ENCODE measurements around the gene SPTLC3.
A peak's percentile ranks its signal among the peaks of the same experiment; 100 is the strongest.

SPTLC3 gene

GRCh38 chr20:13139459-13140150 is 130.8 kb downstream of the SPTLC3 start:
- DNase-seq (ENCODE audit: low spot score): no peak

DNA sequence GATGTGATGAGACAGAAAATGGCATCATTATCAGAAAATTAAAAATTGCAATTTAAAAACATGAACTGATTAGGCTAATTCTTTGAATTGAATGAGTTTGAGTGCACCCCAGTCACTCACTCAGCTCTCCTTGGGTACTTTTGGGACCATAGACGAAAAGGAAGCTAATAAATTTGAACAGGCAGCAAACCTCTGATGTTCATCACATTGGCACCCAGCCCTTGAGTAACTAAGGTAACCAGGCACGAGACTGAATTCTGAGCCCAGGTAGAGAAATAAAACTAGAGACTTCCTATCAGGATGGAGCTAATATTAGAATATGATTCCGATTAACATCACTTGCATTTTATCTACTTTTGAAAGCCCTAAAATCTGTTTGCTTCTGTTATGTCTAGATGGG is 131.4 kb downstream of the SPTLC3 start:
- DNase-seq (ENCODE audit: low spot score): no peak

DNA sequence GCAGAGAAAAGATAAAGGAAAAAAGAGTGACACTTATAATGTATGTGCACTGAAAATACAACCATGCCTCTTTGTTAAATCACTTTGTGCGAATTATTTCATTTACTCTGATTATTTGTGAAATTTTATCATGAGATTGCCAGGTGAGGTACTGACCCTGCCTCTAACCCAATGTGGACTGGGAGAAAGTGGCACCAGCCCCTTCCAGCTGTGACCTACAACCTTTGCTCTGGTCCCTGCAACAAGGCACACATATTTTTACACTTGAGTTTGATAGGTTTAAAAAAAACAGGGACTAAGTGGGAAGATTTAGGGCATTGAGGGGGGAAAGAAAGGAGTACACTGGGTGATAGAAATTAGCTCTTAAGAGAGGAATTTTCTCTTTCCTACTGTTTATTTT is 132.0 kb downstream of the SPTLC3 start:
- DNase-seq (ENCODE audit: low spot score): no peak

- DNase-seq (ENCODE audit: low spot score): no peak
Measured at GRCh38 chr20:13141546-13141945, 132.8 kb downstream of the SPTLC3 start.

DNA sequence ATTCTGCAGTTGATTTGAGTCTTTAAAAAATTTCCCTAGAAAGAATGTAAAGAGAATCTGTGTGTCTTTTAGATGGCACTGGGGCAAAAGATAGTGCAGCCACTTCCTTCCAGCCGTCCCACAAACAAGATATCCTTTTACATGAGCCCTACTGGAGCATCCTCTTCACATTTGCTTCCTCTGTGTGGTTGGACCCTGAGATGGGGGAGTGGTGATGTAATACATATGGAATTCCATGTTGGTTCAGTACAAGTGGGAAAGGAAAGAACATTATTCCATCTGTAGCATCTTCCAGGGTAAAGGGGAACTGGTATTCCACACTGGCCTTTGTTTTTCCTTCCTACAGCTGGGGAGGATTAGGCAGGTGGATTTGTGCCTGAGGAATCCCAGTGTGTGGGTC is 133.4 kb downstream of the SPTLC3 start:
- DNase-seq (ENCODE audit: low spot score): no peak

- no peak for DNase-seq (ENCODE audit: low spot score)
Measured at GRCh38 chr20:13147071-13147963, 138.5 kb downstream of the SPTLC3 start.

GRCh38 chr20:13147971-13148370 is 139.2 kb downstream of the SPTLC3 start:
- no peak for DNase-seq (ENCODE audit: low spot score)

- no peak for DNase-seq (ENCODE audit: low spot score)
Measured at GRCh38 chr20:13148402-13148801, 139.6 kb downstream of the SPTLC3 start.

DNA sequence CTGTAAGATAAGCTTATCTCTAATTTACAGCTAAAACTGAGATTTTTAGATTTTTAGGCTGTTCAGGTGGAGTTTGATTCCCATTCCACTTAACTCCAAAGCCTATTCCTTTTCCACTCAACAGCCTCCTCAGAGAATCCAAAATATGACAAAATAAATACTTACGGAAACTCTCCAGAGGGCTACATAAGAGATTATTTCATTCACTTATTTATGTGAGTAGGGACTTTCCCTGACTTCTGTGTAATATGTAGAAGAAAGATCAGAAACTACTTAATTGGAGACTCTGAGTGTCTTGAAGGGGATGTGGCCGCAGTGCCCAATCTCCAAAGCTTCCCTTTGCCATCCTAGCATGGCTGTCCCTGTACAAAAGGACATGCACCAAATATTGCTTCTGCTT is 140.2 kb downstream of the SPTLC3 start:
- no peak for DNase-seq (ENCODE audit: low spot score)

GRCh38 chr20:13149371-13150105 is 140.8 kb downstream of the SPTLC3 start:
- no peak for DNase-seq (ENCODE audit: low spot score)

DNA sequence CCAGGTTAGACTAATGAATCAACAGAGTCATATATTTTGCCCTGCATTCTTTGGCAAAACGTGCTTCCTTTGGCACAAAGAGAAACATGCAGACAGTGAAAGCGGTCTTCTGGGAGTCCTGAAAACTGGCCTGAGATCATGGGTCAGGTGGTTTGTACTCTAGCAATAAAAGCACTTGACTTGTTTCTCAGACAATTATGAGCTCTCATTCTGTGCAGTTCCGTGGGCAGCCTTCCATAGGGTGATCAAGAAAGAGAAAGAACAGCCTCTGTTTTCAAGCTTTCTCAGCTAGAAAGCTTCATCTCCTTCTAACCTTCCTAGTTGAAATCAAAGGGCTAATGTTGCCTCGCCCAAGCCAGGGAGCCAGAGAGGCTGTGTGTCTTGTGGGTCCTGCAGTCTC is 149.6 kb downstream of the SPTLC3 start:
- peak; percentile 27 for DNase-seq (ENCODE audit: low spot score)

DNA sequence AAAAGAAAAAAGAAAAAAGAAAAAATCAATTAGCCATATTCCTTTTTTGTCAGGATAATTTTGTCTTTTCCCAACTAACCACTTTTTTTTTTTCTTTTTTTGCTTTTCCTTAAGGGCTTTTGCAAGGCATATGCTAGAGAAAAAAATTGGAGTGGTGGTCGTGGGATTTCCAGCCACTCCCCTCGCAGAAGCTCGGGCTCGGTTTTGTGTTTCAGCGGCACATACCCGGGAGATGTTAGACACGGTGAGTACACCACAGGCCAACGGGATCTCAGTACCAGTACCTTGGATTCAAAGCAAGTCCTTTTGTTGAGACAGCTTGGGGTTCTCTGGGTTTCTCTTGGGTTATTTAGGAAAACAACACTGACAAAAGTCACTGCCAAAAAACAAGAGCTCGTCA is 151.1 kb downstream of the SPTLC3 start:
- DNase-seq (ENCODE audit: low spot score): no peak

- DNase-seq (ENCODE audit: low spot score): no peak
Measured at GRCh38 chr20:13165203-13165602, 156.4 kb downstream of the SPTLC3 start.

- DNase-seq (ENCODE audit: low spot score): peak; percentile 11
Measured at GRCh38 chr20:13166011-13166410, 157.2 kb downstream of the SPTLC3 start.

DNA sequence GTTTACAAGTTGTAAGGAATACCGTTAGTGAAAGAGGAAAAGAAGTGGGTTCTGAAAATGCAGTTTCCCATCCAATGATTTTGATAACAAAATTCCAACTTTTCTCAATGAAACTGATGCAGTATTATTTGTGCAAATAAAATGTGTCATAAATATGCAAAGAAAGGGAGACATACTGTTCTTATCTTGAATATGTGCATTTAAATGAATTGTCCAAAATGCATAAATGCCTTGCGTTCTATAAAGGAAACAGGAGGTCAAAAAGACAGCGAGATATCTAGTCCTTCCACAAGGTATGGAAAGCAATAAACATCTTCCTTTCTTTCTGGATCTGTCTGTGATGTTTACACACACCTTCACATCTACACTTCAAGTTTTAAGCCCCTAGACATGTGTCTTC is 157.7 kb downstream of the SPTLC3 start:
- DNase-seq (ENCODE audit: low spot score): no peak

DNA sequence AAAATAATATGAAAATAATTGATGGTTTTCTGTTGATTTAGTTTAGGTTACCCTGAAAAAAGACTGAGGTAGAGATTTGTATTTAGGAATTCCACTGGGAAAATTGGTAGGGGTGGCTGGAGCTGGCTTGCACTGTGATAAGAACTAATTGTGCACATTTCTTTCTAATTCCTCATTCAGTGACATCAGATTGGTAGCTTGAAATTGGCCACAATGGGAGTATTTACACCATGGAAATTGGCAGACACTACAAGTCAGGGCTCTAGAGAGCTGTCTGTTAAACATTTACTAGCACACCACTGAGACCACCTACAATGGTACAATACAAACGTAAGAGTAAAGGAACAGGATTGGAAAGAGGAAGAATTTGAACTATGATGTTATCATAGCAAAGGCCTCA is 160.3 kb downstream of the SPTLC3 start:
- DNase-seq (ENCODE audit: low spot score): no peak

DNA sequence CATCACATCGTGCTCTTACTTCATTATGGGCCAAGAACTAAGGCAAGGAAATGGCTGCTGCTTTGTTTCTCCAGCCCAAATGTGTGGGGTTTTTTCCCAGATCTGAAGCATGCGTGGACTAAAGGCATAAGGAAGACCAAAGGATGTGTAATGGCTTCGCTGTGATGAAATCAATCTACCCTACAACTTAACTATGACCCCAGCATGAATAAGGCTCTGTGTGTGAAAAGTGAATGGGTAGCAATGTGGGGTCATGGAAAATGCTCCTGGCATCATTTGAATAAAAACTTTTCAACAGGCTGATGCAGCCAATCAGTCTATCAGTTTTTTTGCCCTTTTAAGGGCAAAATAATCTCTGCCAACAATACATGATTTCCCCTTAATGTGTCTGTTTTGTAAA is 162.0 kb downstream of the SPTLC3 start:
- no peak for DNase-seq (ENCODE audit: low spot score)

GRCh38 chr20:13173201-13173600 is 164.4 kb downstream of the SPTLC3 start:
- no peak for DNase-seq (ENCODE audit: low spot score)

- no peak for DNase-seq (ENCODE audit: low spot score)
Measured at GRCh38 chr20:13174402-13174801, 165.6 kb downstream of the SPTLC3 start.

GRCh38 chr20:13180986-13181889 is 172.5 kb downstream of the SPTLC3 start:
- DNase-seq (ENCODE audit: low spot score): no peak

DNA sequence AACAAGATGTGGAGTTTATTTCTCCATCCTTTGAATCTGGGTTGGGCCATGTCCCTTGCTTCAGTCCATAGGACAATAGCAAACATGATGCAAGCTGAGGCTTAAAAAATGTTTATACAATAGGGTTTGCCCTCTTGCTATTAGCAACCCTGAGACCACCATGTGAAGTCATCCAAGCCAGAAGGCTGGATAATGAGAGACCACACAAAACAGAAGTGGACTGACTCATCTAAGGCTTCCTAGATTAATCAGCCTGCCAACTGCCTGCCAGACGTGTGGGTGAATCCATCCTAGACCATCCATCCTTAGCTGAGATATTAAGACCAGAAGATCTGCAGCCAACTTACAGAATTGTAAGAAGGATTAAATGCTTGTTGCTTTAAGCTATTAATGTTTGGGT is 174.2 kb downstream of the SPTLC3 start:
- no peak for DNase-seq (ENCODE audit: low spot score)

Measured in pons (tissue), 1 donor.